HG03103 (cell line): ENCODE results near the gene OR13C9.
"Not testable (repeated sequence)": the region's sequence is repeated elsewhere in the genome, so short reads cannot be mapped to it uniquely, and the experiment has no call there.

Experiments
- ATAC-seq: cut with Tn5 transposase; IDR thresholded peaks from one replicate; pipeline ENCODE4 v1.9.1; 2021; ENCODE audit warnings: low read depth; ENCODE audit not compliant: unreplicated experiment

The OR13C9 gene

GRCh38 chr9:104618104-104618503, at the start of gene OR13C9:
TSS of gene OR13C9 (minus strand) at chr9:104618204. CDS start at chr9:104618204, 0 bp downstream.
- ATAC-seq: no peak

- ATAC-seq: no peak
Observed at GRCh38 chr9:104658496-104659195, 40.6 kb upstream of the OR13C9 start.

- no peak for ATAC-seq
Observed at GRCh38 chr9:104635456-104635855, 17.5 kb upstream of the OR13C9 start.

GRCh38 chr9:104633976-104634520, 16.0 kb upstream of the OR13C9 start:
- ATAC-seq: no peak

- ATAC-seq: not testable (repeated sequence)
Observed at GRCh38 chr9:104625964-104626363, 8.0 kb upstream of the OR13C9 start.

GRCh38 chr9:104617418-104617817, 586 bp downstream of the OR13C9 start:
- no peak for ATAC-seq

- ATAC-seq: no peak
Observed at GRCh38 chr9:104611213-104611612, 6.8 kb downstream of the OR13C9 start.

- ATAC-seq: no peak
Observed at GRCh38 chr9:104608336-104608735, 9.7 kb downstream of the OR13C9 start.

- ATAC-seq: no peak
Observed at GRCh38 chr9:104606152-104606551, 11.9 kb downstream of the OR13C9 start.

- not testable (repeated sequence) for ATAC-seq
Observed at GRCh38 chr9:104605527-104605926, 12.5 kb downstream of the OR13C9 start, which contains the start of gene OR13C2. TSS of gene OR13C2 (minus strand) at chr9:104605627. CDS start at chr9:104605627, 0 bp downstream.

GRCh38 chr9:104604801-104605200, 13.2 kb downstream of the OR13C9 start:
- no peak for ATAC-seq

- not testable (repeated sequence) for ATAC-seq
Observed at GRCh38 chr9:104599313-104599712, 18.7 kb downstream of the OR13C9 start, which contains the start of gene OR13C5. TSS of gene OR13C5 (minus strand) at chr9:104599413. CDS start at chr9:104599413, 0 bp downstream.

GRCh38 chr9:104598749-104599148, 19.3 kb downstream of the OR13C9 start:
- ATAC-seq: not testable (repeated sequence)

GRCh38 chr9:104589626-104590025, 28.4 kb downstream of the OR13C9 start:
- no peak for ATAC-seq

GRCh38 chr9:104586496-104587180, 31.4 kb downstream of the OR13C9 start:
- ATAC-seq: no peak

- ATAC-seq: no peak
Observed at GRCh38 chr9:104580562-104580961, 37.4 kb downstream of the OR13C9 start.

GRCh38 chr9:104577263-104577662, 40.7 kb downstream of the OR13C9 start:
- ATAC-seq: no peak

GRCh38 chr9:104575456-104575855, 42.5 kb downstream of the OR13C9 start:
- no peak for ATAC-seq

GRCh38 chr9:104572612-104573011, 45.4 kb downstream of the OR13C9 start:
- no peak for ATAC-seq

GRCh38 chr9:104568868-104569267, 49.1 kb downstream of the OR13C9 start, which contains the start of gene OR13C8:
TSS of gene OR13C8 (plus strand) at chr9:104569168. CDS start at chr9:104569168, 0 bp downstream.
- no peak for ATAC-seq
